DMS114 treated with DMSO at 0.1 percent for 48 hours (cell line): ENCODE results near the gene CSF2.

Source experiments
- DNase-seq: peaks from one replicate; lab custom pipeline; 2025; ENCODE audit not compliant: unreplicated experiment; lab: John Stamatoyannopoulos, UW

CSF2 gene

GRCh38 chr5:132086277-132086794 lies 12.7 kb downstream of the CSF2 start:
- DNase-seq, result no peak

GRCh38 chr5:132087176-132087575 lies 13.6 kb downstream of the CSF2 start:
- DNase-seq, result no peak

GRCh38 chr5:132087661-132088060 lies 14.1 kb downstream of the CSF2 start:
- DNase-seq, result no peak

- no peak for DNase-seq
Observed at GRCh38 chr5:132089363-132089762, 15.8 kb downstream of the CSF2 start.

- no peak for DNase-seq
Observed at GRCh38 chr5:132090107-132090506, 16.5 kb downstream of the CSF2 start.

GRCh38 chr5:132093271-132093670 lies 19.7 kb downstream of the CSF2 start:
- no peak for DNase-seq

GRCh38 chr5:132094393-132095076 lies 20.9 kb downstream of the CSF2 start:
- no peak for DNase-seq

- no peak for DNase-seq
Observed at GRCh38 chr5:132095077-132095410, 21.5 kb downstream of the CSF2 start.

GRCh38 chr5:132095424-132095972 lies 21.9 kb downstream of the CSF2 start:
- no peak for DNase-seq

- DNase-seq, result no peak
Observed at GRCh38 chr5:132096904-132097303, 23.3 kb downstream of the CSF2 start.

GRCh38 chr5:132098151-132098594 lies 24.6 kb downstream of the CSF2 start:
- DNase-seq, result no peak

- DNase-seq, result no peak
Observed at GRCh38 chr5:132098621-132099020, 25.0 kb downstream of the CSF2 start.

- DNase-seq, result no peak
Observed at GRCh38 chr5:132099076-132099748, 25.6 kb downstream of the CSF2 start.

GRCh38 chr5:132099905-132100304 lies 26.3 kb downstream of the CSF2 start:
- no peak for DNase-seq

GRCh38 chr5:132100672-132101261 lies 27.2 kb downstream of the CSF2 start:
- no peak for DNase-seq

- DNase-seq, result no peak
Observed at GRCh38 chr5:132101385-132101880, 27.8 kb downstream of the CSF2 start.

GRCh38 chr5:132102101-132102701 lies 28.6 kb downstream of the CSF2 start:
- DNase-seq, result no peak

- DNase-seq, result no peak
Observed at GRCh38 chr5:132102944-132103331, 29.3 kb downstream of the CSF2 start.

- DNase-seq, result no peak
Observed at GRCh38 chr5:132103332-132103951, 29.9 kb downstream of the CSF2 start.

GRCh38 chr5:132103969-132104391 lies 30.4 kb downstream of the CSF2 start:
- no peak for DNase-seq

GRCh38 chr5:132104556-132104955 lies 31.0 kb downstream of the CSF2 start:
- DNase-seq, result no peak
